HG02870 (cell line): Measurements from ENCODE around the gene MGAT5.
A peak's percentile ranks its signal among the peaks of the same experiment; 100 is the strongest.

ENCODE experiments used
- ATAC-seq: cut with Tn5 transposase; IDR thresholded peaks from one replicate; pipeline ENCODE4 v1.9.1; 2021; ENCODE audit warnings: mild to moderate bottlenecking, moderate library complexity; ENCODE audit not compliant: unreplicated experiment

The MGAT5 gene

DNA sequence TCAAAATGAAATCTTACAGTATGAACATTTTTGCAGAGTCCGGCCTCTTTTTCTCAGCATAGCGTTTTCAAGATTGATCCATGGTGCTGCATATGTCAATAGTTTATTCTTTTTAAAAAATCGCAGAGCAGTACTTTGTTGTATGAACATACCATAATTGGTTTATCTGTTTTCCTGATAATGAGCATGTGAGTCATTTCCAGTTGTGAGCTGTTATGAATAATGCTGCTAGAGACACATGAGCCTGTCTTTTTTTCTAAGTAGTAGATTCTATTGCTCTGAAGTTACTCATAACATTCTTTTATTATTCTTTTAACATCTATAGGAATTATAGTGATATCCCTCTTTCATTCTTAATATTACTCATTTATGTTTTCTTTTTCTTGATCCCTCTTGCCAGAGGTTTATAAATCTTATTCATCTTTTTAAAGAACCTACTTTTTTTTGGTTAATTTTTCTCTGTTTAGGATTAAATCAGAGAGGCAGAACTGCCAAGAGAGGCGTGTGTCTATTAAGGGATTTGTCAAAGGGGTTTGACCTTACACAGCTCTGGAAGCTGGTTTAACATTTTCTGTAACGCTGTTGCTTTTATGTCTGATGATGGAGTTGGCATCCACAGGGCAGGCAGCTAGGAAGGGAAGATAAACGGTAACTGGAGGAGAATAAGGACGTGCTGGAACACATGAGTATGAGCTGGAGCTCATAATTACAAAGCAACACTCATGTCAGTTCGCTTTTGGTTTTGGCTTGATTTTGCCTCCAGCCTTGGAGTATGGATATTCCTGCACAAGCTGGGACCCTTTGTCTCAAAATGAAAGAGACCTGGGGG is 47.4 kb downstream of the MGAT5 start:
- no peak for ATAC-seq

DNA sequence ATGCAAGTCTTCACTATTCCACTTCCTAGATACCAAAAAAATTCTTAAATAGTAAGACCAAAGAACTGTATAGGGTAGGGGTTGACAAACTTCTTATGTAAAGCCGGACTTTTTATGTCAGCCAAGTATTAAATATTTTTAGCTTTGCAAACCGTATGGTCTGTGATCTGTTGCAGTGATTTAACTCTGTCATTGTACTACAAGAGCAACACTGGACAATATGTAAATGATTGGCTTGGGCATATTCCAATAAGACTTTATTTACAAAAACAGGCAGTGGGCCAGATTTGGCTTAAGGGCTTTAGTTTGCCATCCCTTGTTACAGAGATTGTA is 48.0 kb downstream of the MGAT5 start:
- no peak for ATAC-seq

DNA sequence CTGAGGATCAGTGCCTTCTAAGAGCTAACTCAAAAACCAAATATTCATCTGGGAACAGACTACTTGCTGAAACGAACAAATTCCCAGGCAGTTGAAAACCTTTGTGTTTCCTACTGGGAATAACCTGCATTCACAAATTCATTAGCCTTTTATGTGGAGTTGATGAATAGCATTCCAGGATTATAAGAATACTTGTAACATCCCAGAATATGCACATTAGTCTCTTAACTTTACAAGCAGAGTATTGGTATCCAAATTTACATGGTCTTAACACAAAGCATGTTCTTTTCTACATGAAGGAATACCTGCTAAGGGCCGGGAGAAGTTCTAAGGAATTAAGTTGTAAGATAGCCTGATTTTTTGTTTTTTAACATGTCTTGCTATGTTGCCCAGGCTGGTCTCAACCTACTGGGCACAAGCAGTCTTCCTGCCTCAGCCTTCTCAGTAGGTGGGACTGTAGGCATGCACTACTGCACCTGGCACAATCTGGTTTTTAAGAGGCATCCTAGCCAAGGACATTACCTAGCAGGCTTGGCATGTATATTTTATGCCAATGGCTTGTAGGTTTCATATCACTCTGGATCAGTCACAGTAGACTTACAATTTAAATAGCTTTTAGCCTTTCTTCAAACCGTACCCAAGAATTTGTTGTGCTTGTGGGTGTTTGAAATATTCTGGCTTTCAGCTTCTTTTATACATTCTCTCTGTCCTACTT is 50.7 kb downstream of the MGAT5 start:
- no peak for ATAC-seq

DNA sequence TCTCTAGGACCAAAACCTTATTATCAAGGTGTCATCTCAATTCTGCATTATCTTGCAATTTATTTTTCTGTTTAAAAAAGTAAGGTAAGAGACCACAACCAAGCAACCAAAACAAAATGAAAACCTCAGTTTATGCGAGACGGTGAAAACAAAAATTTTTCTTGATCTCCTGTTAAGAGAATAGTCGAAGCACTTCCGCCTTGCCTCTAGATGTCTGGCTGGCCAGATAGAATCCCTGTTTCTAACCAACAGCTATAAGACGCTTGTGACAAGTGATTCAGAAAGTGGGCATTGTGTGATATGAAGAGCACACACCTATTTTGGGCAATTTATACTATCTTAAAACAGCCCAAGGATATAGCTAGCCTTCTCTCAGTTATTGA is 51.2 kb downstream of the MGAT5 start:
- ATAC-seq, result no peak

DNA sequence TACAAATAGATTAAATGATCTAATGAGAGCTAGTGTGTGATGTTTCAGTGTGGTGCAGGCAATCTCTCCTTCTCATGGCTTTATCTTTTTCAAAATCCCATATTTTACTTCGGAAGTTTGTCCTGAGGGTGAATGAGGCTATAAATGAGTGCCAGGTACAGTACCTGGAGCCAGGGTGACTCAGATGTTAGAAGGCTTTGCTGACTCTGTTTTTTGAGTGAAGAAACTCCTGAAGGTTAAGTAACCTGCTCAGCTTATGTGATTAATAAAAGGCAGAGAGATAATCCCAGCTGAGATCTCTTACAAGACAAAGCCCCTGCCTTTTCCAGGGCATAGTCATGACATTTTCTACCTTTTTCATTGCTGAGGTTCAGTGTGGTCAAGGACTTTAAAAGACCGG is 52.6 kb downstream of the MGAT5 start:
- ATAC-seq, result no peak

DNA sequence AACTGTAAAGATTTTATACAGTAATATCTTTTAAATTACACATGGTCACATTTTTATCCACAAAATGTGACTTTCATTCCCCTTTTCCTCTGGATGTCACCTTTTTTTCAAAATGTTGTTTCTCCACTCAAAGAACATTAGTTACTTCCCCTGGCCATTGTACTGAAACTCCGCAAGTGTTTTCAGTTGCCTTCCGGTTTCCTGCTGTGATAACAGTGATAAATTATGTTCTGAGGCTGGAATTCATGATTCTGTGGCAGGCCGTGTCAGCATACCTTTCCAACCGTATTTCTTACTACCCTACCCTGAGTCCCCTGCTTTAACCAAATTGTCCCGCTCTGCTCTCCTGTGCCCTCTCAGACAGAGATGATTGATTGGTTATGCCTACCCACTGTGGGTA is 53.5 kb downstream of the MGAT5 start:
- ATAC-seq, result no peak

DNA sequence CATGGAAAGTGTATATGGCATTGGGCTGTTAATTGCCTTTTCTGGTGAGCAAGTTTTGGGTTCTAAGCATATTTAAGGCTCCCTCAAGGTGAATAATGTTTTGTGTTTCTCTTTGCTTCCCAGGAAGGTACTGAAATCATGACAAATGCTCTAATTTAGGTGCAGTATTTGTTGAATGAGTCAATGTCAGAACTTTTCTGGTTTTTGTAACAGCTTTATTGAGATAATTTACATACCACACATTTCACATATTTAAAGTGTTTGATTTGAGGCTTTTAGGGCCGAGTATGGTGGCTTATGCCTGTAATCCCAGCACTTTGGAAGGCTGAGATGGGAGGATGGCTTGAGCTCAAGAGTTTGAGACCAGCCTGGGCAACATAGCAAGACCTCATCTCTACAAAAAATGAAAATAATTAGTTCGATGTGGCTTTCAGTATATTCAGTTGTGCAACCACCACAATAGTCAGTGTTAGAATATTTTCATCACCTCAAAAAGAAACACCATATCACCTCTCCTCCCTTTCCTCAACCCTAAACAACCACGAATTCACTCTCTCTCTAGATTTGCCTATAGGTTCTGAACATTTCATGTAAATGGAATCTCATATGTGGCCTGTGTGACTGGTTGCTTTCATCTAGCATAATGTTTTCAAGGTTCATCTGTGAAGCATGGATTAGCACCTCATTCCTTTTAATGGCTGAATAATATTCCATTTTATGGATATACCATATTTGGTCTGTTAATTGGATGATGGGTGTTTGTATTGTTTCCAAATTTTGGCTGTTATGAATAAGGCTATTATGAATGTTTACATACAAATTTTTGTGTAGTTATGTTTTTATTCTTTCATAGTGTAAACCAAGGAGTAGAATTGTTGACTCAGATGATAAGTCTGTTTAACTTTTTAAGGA is 54.9 kb downstream of the MGAT5 start:
- ATAC-seq, result peak; percentile 70

DNA sequence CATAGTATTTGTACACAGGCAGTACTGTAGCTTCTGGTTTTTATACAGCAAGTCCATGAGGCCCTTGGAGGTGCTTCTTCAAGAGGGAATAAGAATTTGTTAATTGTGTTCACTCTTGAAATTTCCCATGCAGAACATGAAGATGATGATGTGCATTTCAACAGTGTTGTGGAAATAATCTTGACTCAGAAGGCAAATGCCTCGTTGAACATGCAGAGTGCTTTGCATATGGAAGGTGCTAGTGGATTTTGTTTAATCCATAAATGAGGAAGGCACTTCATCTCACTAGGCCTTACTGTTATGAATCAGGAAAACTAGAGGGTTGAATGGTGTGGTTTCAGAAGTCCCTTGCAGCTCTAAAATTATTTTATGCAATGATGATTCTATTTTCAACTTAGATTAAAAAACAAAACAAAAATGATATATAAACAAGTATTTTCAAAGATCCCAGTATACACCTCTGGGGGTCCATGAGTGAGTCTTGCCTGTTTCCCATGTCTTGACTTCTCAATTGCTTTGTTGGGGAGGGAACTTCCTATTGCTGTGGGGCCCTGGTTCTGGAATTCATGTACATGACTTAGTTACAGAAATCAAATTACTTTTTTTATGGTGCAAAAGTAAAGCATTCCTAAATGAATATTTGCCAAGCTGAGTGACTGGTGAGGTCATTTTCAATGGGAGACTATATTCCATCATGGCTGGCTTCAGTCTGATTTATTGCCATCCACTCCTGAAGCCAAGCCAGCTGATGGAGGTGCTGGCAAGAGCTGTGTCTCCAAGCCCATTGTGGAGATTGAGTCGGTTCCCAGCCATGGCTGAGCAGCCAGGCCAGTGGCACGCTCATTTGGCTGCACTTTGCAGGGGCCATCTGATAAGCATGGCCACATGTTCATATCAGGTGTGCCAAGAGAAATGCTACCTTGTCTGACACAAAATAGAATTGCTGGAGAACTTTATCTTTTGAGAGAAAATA is 56.5 kb downstream of the MGAT5 start:
- no peak for ATAC-seq

DNA sequence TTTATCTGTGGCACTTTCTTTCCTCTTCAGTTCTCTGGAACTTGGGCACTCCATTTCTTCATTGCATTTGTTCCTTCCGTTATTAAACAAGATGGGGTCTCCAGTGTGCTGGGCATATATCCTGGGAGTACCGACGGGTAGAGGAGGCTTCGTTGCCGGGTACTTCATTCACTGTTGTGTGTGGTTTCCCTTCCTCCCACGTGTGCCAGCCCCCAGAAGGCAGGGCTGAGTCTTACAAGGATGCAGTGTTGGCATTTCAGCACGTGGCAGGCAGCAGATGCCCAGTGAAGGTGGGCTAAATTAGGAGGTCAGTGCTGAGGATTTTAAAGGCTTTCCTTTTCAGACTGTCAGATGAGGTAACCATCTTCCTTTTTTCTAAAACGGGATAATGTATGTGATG is 58.6 kb downstream of the MGAT5 start:
- ATAC-seq, result no peak

DNA sequence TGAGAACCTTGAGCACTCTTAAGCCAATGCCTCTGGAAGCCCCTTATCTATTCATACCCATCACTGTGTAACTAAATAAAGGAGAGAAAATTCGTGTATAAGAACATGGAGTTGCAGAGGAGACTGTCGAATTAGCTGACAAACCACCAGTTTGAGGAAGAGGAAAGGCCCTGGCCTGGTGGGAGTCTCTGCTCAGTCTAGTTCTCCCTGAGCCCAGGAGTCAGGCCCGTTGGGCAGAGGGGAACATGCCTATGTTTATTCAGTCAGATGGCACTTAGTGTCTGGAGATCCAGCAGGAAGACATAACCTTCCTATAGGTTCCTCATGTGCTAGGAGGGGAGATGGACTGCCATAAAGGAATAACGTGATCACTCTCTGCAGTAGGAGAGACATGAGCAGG is 60.3 kb downstream of the MGAT5 start:
- ATAC-seq, result no peak

DNA sequence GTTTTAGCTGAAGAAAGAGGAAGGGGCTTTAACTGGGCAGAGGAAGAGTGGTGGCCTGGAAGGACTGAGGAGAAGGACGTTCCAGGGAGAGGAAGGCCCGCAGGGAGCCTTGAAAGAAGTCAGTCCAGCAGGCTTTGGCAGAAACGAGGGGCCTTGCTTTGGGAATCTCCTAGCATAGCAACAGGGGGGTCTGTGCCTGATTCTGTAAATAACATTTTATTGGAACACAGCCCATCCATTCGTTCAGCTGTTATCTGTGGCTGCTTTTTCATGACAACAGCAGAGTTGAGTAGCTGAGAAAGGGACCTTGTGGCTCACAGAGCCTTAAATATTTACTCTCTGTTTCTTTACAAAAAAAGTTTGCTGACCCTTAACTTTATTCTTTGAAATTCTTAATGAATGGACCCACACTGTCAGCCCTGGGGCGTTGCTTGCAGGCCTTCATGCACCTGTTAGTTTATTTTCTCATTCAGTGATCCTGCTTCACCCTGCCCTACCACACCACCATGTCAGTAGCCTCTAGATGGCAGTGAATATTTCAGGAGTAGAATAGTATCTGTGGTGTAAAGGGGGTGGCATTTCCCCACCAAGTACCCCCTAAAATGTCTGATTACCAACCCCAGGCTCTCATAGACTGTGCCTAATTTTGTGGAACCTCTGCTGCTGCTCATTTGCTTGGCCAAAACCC is 61.0 kb downstream of the MGAT5 start:
- no peak for ATAC-seq

DNA sequence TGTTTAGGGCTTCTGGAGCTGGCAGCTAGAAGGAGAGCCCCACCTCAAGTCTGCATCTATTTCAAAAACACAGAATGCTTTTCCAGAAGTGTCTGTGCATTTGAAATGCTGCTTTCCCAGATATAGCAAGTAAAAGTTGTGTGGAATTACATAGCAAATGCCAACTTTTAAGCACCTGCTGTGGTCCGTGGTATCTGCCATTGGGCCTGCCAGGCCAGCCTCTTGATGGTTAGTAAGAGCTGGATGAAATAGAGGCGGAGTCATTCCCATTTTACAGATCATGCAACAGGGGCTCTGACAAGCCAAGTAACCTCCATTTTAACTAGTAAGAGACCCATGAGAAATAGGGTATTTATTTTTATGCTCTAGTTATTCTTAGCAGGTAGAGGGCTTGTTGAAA is 61.6 kb downstream of the MGAT5 start:
- ATAC-seq, result no peak

DNA sequence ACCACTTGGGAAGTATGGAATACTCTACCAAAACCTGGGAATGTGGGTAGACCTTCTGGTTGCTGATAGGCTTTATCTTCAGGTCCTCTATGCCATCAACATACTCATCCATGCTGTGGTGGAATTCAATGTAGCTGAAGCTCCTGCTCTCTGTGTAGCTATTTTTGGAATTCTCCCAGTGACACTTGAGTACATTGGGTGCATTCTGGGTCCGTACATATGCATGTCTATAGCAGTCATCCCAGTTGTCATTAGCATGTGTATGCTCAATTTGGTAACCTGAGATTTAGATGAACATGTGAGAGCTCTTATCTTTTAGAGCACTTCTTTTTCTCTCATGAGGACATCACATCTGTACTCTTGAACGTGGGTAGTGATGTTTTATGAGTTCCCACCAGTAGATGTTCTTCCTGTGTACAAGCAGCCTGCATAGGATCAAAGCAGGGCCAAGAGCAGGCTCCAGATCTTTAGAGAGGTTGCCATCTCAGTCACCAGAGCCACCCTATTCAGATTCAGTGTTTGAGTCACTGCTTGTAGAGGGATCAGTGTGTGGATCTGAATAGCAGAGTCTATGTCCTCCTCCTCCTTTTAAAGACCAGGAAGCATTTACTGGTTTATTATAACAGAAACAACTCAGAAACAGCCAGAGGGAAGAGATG is 65.9 kb downstream of the MGAT5 start:
- no peak for ATAC-seq

DNA sequence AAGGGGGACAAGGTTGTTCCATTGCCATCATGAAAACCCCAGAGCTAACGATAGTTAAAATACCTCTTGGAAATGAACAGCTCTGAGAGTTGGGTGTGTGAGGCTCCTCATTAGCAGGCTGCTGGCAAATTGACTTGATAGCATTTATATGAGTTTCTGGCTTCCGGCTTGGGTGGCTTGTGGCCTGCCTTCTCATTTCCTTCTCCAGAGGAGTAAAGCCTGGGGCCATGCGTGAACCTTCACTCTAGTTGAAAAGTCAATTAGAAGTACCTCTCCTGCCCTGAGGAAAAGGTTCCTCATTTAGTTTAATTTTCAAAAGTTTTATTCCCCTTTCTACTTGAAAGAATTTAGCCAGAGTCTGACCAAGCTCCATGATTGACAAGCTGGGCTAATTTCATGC is 67.1 kb downstream of the MGAT5 start:
- ATAC-seq, result no peak

DNA sequence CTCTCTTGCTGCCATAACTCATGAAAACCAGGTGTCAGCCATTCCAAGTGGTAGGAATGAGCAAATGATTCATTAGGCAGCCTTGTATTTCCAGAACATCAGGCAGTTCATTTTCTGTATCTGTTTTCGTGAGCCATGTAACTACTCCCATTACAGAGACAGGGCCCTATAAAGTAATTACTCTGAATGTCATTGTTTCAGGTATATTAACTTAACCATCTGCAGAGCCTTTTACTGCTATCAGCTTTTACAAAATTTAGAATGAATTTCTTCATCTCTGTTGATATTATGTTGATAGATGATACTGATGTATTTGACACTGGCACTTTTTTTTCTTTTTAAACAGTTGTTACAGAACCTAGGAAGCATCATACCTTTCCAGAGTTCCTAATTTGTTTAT is 69.9 kb downstream of the MGAT5 start:
- no peak for ATAC-seq

DNA sequence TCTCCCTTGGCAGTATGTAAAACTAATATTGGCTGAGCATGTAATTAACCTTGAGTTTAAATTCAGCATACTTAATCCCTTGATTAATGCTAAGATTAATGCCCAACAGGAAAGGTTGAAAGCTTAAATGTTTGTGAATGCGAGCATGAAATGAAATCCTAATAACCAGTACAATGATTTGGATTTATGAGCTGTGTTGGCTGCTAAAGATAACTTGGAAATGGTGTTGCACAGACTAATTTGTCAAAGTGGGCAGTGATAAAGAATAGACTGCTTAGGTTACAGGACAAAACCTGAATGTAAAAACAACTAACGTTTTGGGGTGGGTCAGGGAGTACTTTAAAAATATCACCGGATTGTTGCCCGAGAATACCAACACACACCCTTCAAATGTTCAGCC is 70.6 kb downstream of the MGAT5 start:
- peak; percentile 2 for ATAC-seq

DNA sequence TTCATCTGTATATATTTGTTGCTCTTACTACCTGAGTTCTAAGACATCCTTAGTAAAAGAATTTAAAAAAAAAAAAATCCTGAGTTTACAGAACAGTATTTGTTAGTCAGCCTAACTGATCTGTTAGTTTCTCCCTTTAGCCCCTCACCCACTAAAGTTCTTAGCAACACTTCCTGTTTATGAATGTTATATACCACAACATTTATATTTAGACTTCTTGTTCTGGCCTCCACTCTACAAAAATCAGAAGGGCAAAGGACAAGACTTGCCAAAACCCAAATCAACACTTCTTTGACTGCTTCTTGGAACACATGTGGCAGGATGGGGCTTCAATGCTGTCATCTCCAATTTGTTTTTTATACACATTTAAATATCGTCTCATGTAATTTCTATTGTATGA is 71.1 kb downstream of the MGAT5 start:
- peak; percentile 73 for ATAC-seq

DNA sequence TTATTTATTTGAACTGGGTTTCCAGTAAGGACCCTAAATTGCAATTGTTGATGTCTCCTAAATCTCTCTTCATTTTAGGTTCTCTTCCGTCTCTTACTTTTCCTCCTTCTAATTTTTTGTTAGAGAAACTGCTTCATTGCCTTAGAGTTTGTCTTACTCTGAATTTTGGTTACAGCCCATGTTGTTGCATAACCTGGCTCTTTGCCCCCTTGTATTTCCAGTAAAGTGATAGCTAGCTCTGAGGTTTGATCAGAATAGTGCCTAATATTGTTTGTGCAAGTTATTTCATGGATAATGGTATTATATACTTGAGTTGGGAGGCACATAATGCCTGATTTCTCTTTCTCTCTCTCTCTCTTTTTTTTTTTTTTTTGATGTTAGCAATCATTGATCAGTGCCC is 71.8 kb downstream of the MGAT5 start:
- no peak for ATAC-seq

DNA sequence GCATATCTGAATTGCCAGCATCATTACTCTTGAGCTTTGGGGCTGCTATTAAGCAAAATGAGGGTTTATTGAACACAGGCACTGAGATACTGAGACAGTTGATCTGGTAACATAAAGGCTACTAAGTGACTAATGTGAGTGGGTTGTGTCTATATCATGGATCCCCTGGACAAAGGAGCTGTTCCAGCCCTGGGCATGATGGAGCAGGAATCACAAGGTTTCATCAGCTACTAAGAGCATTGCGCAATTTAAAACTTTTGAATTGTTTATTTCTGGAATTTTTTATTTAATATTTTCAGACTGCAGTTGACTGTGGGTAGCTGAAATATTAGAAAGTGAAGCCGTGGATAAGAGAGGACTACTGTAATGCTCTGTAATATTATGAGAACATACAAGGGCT is 73.5 kb downstream of the MGAT5 start:
- no peak for ATAC-seq
